RCC 7860 (cell line): Measurements from ENCODE around the gene PTPRO.

ENCODE experiments used
- DNase-seq: peaks from one replicate; pipeline ENCODE4 v3.0.0-alpha.2; 2015; ENCODE audit warnings: low spot score
- FAIRE-seq: peaks from 2 replicates; lab custom pipeline; 2012; peaks lifted over from hg19 to GRCh38; lab: Jason Lieb, UNC

The PTPRO gene

DNA sequence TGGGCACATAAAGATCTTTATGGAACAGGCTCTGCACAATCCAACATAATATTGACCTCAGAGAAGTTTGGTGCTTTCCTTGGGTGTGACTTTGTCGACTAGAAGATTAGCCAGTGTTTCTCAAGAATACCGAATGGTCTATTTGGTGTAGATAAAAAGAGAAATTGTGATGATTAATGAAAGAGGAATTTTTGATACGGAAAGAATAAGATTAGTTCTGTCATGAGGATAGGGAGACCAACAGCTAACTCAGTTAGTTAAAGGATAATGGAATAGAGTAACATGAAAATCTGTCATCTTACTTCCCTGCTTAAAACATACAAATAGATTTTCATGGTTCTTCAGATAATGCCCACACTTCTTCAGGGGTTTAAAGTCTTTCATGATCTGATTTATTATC lies 24.2 kb downstream of the PTPRO start:
- DNase-seq (peak; percentile 60), FAIRE-seq (peak; percentile 70)

DNA sequence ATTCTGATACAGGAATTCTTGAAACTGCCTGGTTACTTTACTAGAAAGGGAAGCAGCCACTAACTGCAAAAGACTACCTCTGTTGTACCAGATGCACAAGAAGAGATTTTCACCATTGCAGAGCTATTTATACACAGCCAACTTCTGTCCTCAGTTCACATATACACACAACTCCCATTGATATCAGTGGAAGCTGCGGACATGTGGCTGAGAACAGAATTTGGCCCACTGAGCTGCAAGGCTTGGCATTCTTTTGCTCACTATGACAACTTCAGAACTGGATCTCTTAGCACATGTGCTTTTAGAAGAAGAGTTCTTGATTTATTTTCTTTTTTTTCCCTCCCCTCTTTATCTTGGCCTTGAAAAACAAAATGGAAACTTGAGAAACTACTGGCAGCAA lies 28.3 kb downstream of the PTPRO start:
- FAIRE-seq = no peak
- no peak for DNase-seq

DNA sequence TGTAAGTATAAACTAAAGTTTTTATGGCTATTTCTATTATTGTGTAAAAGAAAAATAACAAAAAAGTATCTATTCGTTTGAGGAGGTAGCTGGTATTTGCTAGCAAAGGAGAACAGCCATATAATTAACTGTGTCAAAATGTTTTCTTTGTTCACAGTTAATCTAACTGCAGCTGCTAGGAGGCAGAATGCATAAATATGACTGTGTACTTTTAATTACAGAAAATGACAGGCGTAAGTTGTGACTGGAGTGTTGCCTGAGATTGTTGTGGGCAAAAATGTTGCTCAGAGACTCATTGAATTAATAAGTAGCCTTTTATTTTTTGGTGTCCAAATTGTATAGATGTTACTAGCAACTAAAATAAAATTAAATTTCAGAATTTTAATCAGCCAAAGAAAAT lies 33.5 kb downstream of the PTPRO start:
- FAIRE-seq (no peak), DNase-seq (no peak)

DNA sequence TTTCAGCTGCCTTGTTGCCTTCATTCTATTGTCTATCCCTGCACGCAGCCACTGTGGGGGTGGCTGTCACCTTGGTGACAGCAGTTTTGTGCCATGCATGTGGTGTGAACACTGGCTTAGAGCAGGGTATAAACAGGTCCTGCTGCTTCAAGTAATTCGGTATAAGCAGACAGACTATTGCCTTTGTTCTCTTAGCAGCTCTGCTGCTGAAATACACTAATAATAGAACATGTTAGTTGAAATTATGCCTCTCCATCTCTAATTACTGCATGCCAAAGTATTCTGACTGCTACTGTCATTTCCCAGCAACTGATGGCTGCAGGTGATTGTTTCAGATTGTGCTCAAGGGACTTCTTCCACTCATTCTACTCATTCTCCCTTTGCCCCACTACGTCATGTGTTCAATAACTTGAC lies 34.6 kb downstream of the PTPRO start:
- DNase-seq (no peak), FAIRE-seq (no peak)

DNA sequence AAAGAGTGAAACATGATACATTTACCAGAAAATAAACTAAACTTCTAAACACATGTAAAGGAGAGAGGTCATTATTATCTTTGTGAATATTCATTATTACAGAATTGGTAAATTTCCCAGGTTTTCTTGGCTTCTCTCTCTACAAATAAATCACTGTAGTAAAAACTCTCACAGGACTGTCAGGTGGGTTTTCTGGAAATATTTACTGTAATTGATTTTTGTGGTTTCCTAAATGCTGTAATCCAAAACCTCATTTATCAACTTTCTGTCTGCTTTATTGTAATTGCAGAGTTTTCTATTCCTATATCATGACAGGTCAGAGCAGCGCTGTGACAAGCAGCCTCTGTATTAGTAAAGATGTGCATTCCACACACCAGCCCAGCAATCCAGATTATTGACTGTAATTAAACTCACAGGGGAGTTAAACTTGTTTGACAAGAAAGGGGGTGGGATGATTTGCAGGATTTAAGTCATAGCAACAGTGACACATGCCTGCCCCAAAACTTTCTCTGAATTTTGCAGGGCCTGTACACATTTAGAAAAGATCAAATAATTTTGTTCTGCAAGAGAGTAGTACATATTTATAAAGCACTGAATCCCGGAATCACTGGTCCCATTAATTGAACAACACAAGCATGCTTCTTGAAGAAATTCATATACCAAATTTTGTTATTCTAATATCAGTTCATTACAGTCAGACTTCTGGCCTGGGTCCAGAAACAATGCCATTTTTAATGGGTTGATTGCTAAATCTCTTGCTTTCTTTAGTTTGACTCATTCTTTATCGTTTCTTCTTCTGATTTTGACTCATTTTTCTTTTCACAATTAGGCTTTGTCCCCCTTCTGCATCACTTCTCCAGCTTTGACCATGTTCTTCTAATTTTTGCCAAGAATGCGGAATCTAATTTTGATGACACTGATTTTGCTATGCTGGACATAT lies 42.2 kb downstream of the PTPRO start:
- DNase-seq (no peak), FAIRE-seq (no peak)

DNA sequence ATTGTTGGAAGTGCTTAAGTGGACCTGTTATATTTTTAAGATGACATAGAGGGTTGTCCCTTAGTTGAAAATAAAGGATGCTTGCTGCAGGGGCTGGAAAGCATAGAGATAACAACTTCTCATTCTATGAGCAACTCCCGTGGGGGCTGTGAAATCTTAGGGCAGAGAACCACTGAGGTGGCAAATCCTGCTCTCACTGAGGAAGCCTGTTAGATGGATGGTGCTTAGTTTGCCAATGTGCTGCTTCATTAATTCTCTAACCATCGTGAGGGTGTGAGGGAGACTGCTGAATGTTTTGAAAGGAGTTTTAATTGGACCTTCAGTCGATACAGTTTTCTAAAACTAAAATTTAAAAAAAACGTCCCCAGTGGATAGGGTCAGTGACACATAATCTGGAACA lies 46.5 kb downstream of the PTPRO start:
- no peak for DNase-seq
- FAIRE-seq = no peak

DNA sequence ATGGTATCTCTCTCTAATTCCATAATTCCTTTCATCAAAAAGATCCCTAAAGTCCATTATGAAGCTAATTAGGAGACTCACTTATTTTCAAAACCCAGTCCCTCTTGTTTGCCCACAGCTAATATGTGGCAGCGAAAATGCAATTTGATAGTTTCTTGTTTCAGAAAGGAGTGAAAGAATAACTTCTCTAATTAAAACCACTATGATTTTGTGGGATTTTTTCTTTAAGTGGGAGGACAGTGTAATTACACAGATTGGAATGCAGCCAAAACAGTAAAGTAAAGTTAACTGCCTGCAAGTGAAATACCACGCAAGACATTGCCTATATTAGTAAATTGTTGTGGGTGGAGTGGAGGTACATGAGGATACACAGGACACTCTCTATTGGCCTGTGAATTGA lies 50.0 kb downstream of the PTPRO start:
- FAIRE-seq = no peak
- no peak for DNase-seq

DNA sequence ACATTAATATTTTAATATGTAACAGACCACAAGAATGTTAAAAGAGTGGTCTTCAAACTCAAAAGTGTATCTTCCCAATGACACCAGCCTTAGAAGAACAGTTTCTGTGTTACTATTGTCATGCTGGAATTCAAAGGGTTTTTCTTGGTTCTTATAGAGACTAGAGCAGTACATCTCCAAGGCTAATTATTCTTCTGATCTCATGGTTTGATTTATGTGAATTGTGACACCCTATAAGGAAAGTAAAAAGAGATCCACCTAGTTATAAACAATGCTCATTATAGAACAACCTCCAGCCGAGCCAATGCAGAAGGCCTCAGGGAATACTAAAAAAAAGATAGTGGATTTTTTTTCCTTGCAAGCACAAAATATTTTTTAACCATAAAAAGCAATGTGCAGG lies 65.5 kb downstream of the PTPRO start:
- FAIRE-seq = no peak
- no peak for DNase-seq

DNA sequence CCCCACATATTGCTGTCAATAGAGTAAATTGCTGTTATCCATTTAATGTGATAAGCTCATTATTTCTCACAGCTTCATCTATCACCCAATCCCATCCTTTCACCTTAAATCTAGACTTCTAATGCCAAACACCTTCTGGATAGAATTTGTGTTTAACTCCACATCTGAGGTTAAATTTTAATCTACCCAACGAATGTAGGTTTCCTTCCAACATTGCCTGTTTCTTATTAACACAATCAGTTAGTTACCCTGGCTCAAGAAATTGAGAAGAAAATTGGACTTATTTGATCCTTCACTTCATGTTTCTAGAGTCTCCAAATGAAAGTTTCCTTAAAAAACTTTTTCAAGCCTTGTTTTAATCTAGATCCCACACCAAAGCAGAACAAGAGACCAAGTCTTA lies 67.3 kb downstream of the PTPRO start:
- no peak for DNase-seq
- FAIRE-seq = peak; percentile 70

DNA sequence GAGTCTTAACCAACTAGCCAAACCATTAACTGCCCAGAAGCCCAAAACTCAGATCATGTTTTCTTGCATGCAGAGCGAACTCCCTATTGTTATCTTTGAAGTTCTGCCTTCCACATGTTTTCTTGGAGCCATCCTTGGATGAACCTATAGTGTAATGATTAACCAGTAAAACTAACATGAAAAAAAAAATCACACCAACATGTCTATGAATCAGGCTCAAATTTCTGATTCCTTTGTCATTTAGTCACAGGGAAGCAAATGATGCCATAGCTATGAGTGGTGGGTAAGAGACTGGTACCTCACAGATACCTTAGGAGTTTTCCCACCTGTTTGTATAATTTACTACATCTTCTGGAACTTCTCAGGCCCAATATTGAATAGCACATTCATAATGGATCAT lies 70.7 kb downstream of the PTPRO start:
- FAIRE-seq = peak; percentile 94

DNA sequence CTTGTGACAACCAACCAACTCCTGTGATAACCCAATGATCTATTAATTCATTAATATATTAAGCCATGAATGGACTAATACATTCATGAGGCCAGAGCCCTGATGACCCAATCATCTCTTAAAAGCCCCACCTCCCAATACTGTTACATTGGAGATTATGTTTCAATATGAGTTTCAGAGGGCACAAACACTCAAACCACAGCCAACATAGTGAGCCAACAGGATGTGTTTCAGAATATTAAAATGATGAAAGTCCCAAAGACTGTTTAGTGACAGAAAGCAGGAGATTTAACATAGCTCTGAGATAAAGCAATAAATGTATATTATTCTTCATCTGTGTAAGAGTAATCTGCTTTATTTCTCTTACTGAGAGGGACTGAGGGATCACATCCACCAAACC lies 71.7 kb downstream of the PTPRO start:
- FAIRE-seq = no peak
- DNase-seq = no peak

More for the DNA sequence above, 70.7 kb downstream of the PTPRO start:
- DNase-seq = peak; percentile 74

DNA sequence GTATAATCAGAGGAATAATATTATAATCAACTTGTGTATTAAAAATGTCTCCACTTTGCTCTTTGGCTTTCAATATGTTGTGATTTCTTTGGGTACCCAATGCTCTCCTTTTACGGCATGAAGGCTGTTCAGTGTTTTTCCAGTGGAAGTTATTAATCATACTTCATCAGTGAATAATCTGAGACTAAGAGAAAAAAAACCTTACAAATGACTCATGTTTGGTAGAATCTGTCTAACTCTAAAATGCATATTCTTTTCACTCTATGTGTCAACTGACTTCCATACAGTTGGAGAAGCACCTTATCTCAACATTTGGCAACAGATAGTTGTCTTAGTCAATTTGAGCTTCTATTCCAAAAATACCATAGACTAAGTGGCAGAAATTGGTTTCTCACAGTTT lies 82.2 kb downstream of the PTPRO start:
- FAIRE-seq = peak; percentile 90
- DNase-seq = peak; percentile 55

DNA sequence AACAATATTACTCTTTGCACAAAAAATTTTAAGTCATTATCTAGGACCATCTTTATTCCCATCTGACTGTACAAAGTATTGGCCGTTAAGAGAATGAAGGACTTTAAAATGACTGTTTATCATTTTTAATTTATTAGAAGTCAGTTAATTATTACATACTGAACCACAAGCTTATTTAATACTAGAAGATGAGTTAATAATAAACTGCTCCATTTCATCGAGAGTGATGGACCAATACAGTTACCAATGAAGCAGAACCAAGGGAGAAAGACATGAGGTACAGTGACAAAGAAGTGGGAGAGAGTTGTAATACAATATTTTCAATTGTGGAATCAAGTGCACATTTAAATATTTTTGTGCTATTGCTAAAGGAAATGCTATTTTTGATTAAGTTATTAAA lies 83.3 kb downstream of the PTPRO start:
- FAIRE-seq (peak; percentile 93), DNase-seq (peak; percentile 18)

DNA sequence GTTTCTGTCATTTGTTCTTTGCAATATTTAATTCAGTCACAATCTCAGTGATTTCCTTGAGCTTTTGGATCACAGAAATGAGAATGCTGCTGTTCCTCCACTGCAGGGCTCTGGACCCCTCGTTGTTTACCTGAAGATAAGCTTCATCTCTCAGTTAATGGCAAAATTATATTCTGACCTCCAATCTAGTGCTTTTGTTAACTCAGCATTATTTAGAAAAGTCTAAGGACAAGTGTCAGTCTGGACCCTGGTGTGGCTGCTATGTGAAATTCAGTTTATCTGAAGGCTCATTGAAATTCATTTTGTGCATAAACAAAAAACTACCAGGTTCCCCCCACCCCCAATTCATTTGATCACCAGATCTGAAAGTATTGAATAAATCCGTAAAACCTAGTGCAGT lies 84.7 kb downstream of the PTPRO start:
- FAIRE-seq = no peak
- no peak for DNase-seq

DNA sequence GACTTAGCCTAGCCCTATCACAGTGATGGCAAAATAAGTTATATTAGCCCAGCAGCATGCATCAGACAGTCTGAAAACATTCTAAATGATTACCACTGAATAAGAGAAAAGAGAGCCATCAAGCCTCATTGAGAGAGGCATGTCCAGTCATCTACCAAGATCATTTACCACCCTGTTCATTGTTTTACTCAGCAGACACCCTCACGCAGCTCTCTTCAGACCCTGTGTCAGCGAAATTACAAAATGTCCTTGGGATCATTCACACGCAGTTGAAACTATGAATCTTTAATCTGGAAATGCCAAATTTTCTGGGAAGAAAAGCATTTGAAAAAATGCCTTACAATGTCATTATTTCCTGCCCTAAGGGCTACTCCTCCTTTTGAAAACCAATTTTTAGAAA lies 89.5 kb downstream of the PTPRO start:
- no peak for DNase-seq
- FAIRE-seq = no peak

DNA sequence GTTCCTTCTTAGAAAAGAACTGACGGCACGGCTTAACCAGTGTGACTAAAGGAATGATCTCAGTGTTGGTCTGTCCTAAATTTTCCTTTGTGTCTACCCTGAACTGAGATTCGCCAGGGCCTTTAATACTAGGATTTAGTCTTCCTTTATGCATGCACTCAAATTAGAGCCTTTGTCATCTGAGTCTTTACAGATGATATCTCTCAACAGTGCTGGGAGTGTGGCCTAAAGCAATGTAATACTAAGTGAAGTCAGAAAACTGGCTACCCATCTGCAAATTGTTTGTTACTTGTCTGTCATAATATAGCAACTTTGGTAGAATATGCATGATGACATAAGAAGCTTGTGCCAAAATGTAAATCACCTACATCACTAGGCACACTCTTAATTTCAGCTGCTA lies 95.4 kb downstream of the PTPRO start:
- no peak for DNase-seq
- FAIRE-seq = no peak

DNA sequence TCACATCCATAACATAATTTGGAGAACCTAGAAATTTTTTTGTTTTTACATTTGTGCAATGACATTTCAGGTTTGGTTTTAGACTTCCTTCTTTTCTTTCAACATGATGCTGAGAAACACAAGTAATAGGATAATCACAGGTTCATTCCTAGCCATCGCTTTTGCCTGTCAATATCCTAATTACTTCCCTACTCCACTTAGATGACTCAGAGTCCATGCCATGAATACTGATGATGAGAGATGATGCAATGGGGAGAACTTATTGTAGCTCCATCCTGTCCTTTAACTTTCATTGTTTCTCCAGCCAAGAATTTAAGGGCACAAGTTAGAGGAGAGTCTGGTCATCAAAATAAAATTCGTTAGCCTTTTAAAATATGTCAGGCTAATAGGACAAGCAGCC lies 101.3 kb downstream of the PTPRO start:
- FAIRE-seq = no peak
- DNase-seq = no peak

DNA sequence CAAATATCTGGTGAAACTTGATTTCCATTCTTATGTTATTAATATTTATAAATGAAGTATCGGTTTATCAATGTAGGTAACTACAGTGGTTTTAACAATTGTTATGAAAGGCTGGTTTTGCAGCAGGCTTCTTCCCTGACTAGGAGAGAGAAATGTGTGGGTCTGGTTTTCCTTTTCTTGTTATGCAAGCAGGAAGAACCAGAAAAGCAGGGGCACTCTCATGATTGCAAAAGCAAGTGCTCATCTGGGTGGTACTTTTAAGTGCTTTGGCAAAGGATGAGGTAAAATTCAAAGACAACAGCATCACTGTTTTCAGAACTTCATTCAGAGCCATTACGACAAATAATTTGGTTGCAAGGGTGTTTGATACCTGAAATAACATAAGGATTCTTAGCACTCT lies 105.6 kb downstream of the PTPRO start:
- no peak for DNase-seq
- FAIRE-seq = no peak

DNA sequence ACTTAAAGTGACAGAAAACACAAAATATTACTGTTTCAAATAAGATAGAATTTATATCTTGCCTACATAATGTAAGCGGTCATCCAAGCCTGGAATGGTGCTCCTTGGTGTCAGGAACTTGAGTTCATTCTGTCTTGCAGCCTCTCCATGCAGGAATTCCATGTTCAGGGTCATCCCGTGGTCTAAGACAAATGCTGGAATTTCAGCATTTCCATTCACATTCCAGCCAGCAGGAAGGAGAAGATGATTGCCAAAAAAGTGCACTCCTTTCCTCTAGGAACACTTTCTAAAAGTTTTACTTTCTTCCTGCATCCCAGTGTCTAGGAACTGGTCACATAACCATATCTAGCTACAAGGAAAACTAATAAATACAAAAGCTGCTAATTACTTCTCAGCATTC lies 106.3 kb downstream of the PTPRO start:
- DNase-seq (no peak), FAIRE-seq (no peak)

DNA sequence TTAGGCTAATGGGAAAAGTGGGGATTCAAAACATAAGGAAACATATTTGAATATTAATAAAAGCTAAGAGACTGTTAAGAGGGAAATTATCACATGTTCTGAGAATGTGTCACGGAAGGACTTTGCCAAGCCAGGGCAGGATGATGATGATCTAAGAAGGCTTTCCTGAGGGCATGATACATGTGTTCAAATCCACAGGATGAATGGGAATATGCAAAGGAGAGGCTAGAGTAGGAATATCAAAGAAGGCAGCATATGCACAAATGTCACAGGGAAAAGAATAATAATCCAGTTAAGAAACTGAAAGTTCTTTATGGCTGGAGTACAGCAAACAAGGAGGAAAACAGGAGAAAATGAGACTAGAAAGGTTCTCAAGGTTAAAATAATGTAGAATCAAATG lies 107.0 kb downstream of the PTPRO start:
- no peak for DNase-seq
- FAIRE-seq = no peak

DNA sequence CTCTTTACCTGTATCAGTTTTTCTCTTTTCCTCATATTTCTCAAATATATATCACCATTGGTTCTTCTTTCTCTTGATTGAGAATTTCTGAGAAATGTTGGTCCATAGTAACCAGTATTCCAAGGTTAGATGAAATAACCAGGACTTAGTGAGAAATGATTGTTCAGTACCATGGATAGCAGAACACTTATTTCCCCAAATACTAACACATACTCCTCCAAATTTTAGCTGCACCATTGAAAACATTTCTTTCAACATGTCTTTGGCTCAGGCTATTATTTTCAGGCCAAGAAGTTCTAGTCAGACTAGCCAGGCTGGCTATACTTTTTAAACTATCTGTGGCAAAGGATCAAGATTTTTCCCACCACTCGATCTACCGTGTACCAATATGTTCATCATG lies 113.3 kb downstream of the PTPRO start:
- no peak for DNase-seq
- no peak for FAIRE-seq

DNA sequence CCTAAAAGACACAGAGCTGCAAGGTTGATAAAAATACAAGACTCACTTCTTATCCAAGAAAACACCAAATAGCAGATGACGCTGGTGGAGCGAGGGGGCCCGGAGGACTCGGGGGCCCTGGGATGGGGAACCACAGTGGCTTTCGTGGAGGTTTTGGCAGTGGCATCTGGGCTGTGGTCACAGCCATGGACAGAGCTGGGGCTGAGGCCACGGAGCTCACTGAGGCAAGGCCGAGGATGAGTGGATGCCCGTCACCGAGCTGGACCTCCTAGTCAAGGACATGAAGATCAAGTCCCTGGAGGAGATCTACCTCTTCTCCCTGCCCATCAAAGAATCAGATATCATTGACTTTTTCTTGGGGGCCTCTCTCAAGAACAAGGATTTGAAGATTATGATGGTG lies 117.2 kb downstream of the PTPRO start:
- FAIRE-seq = no peak
- no peak for DNase-seq

DNA sequence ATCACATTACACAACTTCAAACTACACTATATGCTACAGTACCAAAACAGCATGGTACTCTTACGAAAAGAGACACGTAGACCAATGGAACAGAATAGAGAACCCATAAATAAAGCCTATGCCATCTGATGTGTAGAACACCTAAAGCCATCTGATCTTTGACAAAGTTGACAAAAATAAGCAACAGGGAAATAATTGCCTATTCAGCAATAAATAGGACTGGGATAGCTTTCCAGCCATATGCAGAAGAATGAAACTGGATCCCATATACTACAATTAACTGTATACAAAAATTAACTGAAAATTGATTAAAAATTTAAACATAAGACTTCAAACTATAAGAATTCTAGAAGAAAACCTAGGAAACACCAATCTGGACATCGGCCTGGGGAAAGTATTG lies 120.7 kb downstream of the PTPRO start:
- FAIRE-seq (no peak), DNase-seq (no peak)
